ENCODE data around the gene STRADA.

DNA sequence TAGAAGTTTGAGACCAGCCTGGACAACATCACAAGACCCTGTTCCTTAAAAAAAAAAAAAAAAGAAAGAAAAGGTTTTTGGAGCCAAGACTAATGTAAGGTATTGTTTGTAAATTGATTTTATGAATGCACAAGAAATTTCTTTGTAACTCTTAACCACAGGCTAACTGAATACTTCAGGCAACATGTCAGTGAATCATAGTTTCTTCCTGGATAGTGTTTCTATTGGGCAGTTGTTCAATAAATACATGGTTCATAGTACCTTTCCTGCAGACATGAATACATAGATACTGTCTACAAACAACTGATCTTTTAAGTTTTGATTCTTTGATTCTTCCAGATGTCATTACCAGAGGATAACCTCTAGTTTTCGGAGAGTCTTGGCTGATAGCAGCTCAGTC, 44.0 kb upstream of the STRADA start:
- no peak for TF ChIP-seq YY1 (IDR thresholded peaks at IDR 0.05; ENCODE audit: insufficient read depth, insufficient read length)
- TF ChIP-seq SUZ12 (IDR thresholded peaks at IDR 0.05; ENCODE audit: extremely low read depth, insufficient read depth, insufficient read length), result no peak
